Peyer's patch (tissue), 4 donors: ENCODE results near the gene SORBS1.

Experiments used
- POLR2A ChIP-seq, 2 donors: fragments of 450-650 bp; IDR thresholded peaks; one replicate each; pipeline ENCODE4 v1.5.1; 2017; ENCODE audit warnings: antibody characterized with exemption in 2 of 2, mild to moderate bottlenecking in 2 of 2, moderate library complexity in 2 of 2
- TF ChIP-seq, protein P1 (sequence below), 6 experiments: fragments of 450-650 bp in 4 of 6; fragments of 200-600 bp in 2 of 6; sonication (generic) in 1 of 6; IDR thresholded peaks; one replicate each; pipeline ENCODE4 v1.5.1; 2017 to 2019; ENCODE audit warnings: antibody characterized with exemption in 6 of 6, mild to moderate bottlenecking in 3 of 6, moderate library complexity in 1 of 6

DNA sequence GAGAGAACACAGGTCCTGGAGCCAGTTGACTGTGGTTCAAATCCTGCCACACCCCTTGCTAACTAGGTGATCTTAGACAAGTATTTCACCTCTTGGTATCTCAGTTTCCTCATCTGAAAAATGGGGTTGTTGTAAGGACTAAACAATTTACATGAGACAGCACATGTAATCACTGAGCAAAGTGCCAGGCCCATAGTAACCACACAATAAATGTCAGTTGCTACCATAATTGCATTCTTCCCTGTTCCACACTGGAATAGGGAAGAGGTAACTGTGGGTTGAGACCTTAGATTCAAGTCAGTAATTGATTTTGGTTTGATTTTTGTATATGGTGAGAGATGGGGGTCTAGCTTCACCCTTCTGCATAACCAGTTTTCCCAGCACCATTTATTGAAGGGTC, 179.0 kb downstream of the SORBS1 start:
- TF ChIP-seq, protein P1, sequence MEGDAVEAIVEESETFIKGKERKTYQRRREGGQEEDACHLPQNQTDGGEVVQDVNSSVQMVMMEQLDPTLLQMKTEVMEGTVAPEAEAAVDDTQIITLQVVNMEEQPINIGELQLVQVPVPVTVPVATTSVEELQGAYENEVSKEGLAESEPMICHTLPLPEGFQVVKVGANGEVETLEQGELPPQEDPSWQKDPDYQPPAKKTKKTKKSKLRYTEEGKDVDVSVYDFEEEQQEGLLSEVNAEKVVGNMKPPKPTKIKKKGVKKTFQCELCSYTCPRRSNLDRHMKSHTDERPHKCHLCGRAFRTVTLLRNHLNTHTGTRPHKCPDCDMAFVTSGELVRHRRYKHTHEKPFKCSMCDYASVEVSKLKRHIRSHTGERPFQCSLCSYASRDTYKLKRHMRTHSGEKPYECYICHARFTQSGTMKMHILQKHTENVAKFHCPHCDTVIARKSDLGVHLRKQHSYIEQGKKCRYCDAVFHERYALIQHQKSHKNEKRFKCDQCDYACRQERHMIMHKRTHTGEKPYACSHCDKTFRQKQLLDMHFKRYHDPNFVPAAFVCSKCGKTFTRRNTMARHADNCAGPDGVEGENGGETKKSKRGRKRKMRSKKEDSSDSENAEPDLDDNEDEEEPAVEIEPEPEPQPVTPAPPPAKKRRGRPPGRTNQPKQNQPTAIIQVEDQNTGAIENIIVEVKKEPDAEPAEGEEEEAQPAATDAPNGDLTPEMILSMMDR (IDR thresholded peaks at IDR 0.05), result no peak
- no peak for TF ChIP-seq POLR2A (IDR thresholded peaks at IDR 0.05)
